COR-L47 (cell line): Measurements from ENCODE around the gene RAVER1.
A peak's percentile ranks its signal among the peaks of the same experiment; 100 is the strongest.

ENCODE experiments used
- DNase-seq: peaks from one replicate; lab custom pipeline; 2025; lab: John Stamatoyannopoulos, UW

The RAVER1 gene

DNA sequence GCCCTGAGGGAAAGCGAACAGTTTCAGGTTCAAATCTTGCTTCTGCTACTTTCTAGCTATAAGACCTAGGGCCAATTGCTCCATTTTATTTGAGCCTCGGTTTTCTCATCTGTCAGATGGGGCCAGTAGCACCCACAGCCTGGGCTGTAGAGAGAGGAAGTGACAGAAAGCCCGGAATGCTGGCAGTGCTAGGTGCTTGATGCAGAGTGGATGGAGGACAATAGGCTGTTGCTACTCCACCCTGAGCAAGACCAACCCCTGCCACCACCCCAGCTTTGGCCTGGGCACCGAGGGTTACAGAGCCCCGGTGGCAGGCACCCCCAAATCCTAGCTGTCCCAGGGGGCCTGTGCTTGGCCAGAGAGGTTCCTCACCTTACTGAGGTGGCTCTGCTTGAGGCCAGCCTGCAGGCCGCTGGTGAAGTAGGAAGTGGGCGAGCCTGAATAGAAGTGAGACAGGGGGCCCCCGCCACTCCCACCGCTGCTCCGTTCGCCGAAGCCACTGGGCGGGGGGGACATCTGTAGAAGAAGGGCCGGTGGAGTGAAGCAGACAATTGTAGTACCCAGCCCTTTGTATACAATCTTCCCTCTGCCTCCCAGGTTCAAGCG, 15.4 kb downstream of the RAVER1 start:
- no peak for DNase-seq

DNA sequence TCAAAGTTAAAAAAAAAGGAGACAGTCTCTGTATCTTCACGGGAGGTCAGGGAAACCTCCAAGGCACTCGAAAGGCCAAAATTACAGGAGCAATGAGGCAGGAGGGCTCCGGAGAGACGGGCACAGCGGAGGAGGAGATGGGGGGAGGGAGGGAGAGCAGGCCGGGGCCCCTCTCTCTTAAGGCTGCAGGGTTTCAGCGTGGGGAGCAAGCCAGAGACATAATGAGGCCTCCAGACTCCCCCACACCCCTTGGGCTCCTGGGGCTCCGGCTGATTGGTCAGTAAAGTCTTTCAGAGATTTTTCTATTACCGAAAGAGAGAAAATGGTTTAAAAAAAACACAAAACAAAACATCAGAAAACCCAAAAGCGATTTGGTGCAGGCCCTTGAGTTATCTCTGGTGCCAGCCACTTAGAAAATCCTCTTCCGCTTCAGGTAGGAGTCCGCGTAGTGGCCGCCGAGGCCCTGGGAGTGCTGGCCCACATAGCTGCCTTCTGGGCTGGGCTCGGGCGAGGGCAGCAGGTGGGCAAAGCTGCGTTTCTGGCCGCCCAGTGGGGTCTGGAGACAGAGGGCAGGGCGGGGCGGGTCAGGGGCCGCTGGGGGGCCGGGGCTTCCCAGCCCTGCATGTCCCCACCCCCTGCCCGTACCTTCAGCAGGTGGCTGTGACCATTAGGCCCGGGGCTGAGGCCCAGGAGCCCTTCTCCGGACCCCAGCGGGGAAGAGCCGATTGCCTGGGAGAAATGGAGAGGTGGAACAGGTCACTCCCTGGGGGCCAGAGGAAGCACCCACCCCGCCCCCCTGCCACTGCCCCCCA, 16.1 kb downstream of the RAVER1 start:
- DNase-seq: no peak

DNA sequence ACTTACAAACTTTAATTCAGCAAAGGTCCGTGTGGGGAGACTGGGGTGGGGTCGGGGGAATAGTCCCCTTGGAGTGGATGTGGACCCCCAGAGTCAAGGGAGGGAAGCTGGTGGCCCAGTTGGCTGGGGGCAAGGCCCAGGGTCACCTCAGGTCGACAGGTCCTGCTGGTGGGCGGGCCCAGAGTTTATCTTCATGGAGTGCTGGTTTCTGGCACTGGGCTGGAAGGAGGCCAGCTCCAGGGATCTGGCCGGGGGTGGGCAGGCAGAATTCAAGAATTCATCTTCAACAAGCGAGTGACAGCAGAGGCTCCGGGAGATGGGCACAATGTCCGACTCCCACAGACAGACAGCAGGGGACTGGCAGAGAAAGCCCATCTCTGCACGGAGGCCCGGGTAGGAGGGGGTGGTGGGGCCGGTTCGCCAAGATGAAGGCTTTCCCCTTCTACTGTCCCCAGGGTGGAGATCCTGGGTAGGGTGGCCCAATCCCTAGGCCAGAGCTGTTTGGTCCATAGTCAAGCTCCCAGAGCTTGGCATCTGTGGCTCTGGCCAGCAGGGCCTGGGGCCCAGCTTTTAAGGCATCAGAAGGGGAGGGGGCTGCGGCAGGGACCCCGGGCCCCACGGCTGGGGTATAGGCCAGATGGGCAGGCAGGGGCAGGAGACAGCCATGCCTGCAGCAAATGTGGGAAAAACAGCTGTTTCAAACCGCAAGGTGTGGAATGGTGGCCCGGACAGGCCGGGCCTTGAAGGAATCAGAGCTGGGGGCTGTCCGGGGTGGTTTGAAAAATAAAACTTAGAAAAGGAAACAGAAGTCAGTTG, 16.9 kb downstream of the RAVER1 start:
- DNase-seq: no peak

DNA sequence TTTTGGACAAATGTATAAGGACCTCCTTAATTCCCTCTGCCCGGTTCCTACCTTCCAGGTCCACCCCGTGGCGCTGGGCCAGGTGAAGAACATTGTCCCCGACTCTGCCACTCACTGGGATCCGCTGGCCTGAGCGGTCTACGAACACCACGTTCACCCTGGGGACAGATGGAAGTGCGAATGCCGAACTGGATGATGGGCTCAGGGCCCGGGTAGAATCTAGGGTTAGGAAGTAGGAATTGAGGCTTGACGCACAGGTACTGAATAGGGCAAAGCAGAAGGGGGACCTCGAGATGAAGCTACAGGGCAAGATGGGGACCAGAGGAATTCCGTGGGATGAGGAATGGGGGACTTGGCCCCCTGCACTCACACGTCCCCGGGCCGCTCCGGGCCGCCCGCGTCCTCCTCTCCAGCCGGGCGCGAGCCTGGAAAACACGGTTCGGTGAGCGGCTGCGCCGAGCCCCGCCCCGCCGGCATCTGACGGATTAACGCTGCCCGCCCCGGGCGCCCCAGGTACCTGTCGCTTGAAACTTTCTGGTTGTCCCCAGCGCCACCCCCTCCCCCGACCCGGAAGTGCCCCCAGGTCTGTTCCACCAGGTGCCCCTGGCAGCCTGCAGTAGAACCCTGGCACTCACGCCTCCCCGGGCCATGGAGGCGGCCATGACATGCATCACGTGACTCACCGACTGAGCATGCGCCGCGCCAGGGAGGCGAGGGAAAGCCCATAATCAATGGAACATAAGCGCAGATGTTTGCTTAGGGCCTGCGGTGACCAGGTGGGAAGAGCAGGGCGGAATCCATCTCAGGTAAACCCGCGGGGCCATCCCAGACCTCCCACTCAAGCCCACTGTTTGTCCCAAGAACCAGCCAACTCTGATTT, 17.8 kb downstream of the RAVER1 start, which contains the start of gene FDX2:
Gene FDX2, minus strand, starts transcription at position 681 of the 880 bp plus-strand sequence. Its CDS starts 19 bp downstream, at position 662.
- peak; percentile 88 for DNase-seq

DNA sequence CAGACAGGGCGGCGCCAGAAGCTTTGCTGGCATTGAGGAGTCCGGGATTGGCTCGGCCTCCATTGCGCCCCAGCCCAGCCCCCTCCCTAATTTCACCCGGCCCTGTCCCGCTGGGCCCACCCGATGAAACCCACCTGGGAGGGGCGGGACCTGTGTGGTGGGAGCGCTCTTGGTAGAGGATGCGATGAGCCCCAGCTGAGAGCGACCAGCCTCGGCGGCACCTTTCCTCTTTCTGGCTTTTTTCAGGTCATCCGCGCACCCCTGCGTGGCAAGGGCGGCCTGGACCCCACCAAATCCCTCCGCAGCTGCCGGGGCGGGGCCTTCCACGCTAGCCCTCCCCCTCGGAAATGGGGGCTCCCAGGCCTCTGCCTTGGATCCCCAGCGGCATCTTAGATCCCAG, 23.9 kb downstream of the RAVER1 start, which contains the start of gene ZGLP1:
Gene ZGLP1, minus strand, starts transcription at position 393 of the 400 bp plus-strand sequence.
- no peak for DNase-seq

DNA sequence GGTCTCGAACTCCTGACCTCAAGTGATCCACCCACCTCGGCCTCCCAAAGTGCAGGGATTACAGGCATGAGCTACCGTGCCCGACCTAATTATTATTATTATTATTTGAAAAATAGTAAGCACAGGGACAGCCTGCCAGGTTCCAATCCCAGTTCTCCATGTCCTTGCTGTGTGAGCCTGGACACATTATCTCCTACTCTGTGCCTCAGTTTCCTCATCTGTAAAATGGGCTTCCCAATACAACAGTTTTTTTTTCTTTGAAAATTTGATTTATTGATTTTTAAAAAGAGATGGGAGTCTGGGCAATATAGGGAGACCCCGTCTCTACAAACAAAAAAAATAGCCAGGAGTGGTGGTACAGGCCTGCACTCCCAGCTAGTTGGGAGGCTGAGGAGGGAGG, 27.0 kb downstream of the RAVER1 start:
- no peak for DNase-seq

DNA sequence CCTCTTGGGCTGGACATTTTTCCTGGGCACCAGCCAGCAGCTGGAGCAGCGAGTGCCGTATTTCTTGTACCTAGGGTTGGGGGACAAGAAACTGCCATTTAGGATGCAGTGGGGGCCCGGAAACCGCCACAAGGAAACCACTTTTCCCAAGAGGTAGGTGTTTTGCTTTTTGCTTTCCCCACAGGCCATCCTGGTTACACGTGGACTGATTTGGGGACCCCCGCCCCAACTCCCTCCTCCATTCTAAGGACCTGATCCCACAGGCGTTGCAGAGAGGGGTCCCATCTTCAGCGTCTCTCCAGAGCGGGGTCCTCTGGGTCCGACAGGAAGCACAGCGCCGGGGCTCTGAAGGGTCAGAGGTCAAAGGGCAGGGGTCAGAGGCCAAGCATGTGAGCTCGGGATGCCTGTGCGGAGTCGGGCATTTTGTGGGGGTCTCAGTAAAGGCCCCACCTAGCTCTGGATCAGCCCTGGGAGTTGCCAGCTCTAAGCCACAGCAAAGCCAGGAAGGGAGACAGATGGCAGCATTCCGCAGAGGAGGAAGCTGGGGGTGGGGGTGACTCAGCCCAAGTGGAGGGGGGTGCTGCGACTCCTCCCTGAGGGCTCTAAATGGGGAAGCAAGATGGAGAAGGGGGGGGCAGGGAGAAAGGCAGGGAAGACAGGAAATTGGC, 28.1 kb downstream of the RAVER1 start:
- no peak for DNase-seq

DNA sequence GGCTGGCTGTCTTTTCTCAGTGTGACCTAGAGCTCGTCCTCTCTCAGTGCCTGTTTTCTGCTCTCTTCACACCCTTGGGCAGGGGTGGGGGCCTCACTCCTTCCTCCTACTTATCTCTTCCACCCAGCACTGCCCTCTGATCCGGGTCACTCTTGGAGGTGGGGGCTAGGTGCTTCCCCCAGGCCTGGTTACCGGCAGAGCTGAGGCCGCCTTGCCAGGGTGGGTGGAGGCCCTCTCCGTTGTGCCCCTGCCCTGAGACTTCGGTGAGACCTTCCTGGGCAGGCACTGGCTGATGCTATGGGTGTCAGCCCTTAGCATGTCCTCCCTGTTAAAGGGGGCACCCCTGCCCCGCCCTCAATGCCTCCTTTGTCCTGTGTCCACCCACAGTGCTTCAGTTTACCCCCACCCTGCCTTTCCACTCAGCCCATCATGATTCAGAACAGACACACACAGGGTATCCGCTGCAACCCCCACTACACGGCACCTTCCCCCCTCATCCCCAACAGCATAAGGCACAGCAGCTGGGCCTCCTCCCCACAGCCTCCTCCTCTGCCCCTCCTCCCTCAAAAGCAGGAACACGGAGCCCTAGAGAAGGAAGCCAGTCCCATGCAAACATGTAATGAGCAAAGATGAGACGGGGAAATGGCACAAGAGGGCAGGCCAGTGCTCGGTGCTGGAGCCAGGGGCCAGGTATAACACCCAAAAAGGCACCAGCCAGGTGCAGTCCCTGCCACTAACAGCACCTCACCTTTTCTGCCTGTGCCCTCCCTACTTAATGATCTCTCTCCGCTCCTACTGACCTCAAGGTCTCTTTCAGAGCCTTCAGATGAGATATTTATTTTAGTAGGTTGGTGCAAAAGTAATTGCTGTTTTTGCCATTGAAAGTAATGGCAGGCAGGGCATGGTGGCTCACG, 33.5 kb downstream of the RAVER1 start:
- DNase-seq: no peak

DNA sequence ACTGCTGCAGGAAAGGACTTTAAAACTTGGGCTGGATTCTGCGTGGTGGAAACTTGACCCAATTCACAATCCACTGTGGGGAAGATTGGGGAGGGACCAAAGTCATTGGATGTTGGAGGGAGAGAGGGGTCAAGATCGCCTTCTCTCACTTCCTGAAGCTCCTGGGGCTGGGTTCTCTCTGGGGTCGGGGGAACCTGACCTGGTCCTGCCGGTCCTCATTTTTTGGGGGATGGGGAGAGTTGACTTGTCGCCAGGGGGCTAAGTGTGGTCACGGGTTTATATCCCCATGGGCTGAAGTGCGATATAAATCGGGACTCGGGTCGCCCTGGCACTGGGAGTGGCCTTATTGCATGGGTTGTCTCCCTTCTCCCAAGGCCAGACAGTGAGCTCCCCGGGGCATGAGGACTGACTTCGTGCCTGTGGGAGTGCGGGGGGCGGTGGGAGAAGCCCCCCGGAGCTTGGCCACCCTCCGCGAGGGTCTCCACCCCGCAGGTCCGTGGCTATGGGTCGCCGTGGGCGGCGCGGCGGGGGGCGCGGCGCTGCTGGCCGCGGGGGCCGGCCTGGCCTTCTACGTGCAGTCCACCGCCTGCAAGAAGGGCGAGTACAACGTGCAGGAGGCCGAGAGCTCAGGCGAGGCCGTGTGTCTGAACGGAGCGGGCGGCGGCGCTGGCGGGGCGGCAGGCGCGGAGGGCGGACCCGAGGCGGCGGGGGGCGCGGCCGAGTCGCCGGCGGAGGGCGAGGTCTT, 37.3 kb downstream of the RAVER1 start:
- DNase-seq: no peak

DNA sequence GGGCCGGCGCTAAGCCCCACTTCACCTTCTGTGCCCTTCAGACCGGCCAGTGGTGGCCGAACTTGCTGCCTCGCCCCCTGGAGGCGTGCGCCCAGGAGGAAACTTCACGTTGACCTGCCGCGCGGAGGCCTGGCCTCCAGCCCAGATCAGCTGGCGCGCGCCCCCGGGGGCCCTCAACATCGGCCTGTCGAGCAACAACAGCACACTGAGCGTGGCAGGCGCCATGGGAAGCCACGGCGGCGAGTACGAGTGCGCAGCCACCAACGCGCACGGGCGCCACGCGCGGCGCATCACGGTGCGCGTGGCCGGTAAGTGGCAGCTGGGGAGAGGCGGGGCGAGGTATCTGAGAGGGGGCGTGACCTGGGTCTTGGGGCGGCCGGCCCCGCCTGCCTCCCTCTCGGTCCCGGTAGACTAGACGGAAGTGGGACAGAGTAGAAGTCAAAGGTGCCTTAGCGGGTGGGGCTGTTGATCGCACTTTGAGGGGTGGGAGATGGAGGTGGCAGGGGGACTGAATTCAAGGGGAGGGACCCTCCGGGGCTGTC, 38.0 kb downstream of the RAVER1 start:
- no peak for DNase-seq

DNA sequence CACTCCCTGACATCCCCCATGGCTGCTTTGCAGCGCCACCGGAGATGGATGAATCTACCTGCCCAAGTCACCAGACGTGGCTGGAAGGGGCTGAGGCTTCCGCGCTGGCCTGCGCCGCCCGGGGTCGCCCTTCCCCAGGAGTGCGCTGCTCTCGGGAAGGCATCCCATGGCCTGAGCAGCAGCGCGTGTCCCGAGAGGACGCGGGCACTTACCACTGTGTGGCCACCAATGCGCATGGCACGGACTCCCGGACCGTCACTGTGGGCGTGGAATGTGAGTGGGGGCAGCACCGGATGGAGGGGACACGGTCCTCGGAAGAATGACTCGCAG, 39.0 kb downstream of the RAVER1 start:
- DNase-seq: no peak

DNA sequence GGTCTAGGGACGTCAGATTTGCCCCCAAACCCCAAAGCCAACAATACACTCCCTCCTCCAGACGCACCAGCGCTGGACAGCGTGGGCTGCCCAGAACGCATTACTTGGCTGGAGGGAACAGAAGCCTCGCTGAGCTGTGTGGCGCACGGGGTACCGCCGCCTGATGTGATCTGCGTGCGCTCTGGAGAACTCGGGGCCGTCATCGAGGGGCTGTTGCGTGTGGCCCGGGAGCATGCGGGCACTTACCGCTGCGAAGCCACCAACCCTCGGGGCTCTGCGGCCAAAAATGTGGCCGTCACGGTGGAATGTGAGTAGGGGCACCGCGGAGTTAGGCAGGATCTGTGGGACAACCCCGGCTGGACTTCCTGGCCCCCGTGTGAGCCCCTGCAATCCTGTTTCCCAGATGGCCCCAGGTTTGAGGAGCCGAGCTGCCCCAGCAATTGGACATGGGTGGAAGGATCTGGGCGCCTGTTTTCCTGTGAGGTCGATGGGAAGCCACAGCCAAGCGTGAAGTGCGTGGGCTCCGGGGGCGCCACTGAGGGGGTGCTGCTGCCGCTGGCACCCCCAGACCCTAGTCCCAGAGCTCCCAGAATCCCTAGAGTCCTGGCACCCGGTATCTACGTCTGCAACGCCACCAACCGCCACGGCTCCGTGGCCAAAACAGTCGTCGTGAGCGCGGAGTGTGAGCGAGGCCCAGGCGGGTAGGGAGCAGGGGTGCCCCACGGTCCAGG, 39.5 kb downstream of the RAVER1 start:
- DNase-seq: no peak

DNA sequence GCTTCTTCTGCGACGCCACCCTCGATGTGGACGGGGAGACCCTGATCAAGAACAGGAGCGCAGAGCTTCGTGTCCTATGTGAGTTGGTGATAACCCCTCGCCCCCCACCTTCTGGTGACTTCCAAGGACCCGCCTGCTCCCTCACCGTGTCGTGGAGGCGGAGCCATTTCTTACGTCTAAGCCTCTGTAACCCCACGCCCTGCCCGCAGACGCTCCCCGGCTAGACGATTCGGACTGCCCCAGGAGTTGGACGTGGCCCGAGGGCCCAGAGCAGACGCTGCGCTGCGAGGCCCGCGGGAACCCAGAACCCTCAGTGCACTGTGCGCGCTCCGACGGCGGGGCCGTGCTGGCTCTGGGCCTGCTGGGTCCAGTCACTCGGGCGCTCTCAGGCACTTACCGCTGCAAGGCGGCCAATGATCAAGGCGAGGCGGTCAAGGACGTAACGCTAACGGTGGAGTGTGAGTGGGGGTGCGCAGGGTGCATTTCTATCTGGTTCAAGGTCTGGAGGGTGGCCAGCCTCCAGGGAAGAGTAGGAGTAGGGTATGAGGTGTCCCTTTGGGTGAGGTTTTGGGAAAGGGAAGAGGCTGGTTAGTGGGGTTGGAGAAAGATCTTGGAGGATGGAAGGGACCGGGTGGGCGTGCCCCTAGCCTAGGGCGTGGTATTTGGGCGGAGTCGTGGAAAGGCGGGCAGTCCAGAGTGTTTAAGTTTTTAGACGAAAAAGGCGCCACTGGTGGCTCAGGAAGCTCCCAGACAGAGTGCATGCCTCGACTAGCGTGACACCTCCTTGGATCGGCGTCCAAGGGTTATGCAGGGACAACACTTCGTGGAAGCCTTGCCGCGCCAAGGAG, 40.3 kb downstream of the RAVER1 start:
- DNase-seq: no peak

DNA sequence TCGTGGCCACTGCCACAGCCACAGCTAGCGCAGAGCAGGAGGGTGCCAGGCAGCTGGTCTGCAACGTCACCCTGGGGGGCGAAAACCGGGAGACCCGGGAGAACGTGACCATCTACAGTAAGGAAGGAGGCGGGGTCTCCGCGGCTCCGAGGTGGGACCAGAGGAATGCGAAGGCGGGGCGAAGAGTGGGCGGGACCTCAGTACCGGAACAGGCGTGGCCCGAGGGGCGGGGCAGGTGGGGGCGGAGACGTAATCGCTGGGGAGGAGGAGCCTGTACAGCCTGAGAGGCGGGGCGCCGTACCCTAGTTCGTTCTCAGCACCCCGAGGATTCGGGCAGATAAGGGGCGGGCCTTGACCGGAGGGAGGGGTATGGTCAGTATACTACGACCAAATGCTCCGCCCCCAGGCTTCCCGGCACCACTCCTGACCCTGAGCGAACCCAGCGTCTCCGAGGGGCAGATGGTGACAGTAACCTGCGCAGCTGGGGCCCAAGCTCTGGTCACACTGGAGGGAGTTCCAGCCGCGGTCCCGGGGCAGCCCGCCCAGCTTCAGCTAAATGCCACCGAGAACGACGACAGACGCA, 41.0 kb downstream of the RAVER1 start:
- DNase-seq: no peak

DNA sequence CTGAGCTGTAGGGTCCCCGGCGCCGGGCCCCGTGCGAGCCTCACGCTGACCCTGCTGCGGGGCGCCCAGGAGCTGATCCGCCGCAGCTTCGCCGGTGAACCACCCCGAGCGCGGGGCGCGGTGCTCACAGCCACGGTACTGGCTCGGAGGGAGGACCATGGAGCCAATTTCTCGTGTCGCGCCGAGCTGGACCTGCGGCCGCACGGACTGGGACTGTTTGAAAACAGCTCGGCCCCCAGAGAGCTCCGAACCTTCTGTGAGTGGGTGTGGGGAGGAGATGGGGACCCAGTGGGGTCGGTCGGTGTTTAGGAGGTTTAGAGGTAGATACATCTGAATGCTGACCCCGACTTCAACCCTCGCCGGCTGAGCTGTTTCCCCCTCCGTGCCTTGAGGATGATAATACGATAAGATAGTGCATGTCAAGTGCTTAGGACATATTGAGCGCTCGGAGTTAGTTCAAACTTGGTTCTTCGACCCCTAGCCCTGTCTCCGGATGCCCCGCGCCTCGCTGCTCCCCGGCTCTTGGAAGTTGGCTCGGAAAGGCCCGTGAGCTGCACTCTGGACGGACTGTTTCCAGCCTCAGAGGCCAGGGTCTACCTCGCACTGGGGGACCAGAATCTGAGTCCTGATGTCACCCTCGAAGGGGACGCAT, 41.6 kb downstream of the RAVER1 start:
- no peak for DNase-seq

DNA sequence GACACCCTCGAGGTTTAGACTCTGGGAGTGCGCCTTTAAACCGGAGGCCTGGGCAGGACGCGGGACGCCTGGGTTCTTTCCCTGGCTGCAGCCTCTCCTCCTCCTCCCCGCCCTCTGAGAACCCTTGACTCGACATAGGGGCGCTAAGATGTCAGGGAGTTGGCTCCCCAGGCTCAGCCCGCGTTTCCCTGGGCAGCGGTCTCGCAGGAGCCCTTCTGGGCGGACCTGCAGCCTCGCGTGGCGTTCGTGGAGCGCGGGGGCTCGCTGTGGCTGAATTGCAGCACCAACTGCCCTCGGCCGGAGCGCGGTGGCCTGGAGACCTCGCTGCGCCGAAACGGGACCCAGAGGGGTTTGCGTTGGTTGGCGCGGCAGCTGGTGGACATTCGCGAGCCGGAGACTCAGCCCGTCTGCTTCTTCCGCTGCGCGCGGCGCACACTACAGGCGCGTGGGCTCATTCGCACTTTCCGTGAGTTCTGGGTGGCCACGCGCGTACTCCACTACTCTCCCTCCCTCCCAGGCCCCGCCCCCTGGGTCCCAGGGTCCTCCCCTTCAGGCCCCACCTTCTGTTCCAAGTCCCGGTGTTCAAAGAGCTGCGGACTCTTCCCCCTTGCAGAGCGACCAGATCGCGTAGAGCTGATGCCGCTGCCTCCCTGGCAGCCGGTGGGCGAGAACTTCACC, 42.3 kb downstream of the RAVER1 start:
- DNase-seq: peak; percentile 43
